Ovary (tissue), 3 donors: Measurements from ENCODE around the gene LCN12.

Experiments
- POLR2A ChIP-seq: fragments of 450-650 bp; IDR thresholded peaks from one replicate; pipeline ENCODE4 v1.6.1; 2017; ENCODE audit warnings: antibody characterized with exemption, mild to moderate bottlenecking, moderate library complexity
- TF ChIP-seq, protein P1 (sequence below), 3 donors: fragments of 450-650 bp in 2 of 3; fragments of 200-600 bp in 1 of 3; IDR thresholded peaks; one replicate each; pipeline versions ENCODE4 v1.5.1 to v1.8.0; 2016 to 2022; ENCODE audit warnings: antibody characterized with exemption in 3 of 3, mild to moderate bottlenecking in 1 of 3
- donor health status: DM: no; HTN: no; CAD: no.

DNA sequence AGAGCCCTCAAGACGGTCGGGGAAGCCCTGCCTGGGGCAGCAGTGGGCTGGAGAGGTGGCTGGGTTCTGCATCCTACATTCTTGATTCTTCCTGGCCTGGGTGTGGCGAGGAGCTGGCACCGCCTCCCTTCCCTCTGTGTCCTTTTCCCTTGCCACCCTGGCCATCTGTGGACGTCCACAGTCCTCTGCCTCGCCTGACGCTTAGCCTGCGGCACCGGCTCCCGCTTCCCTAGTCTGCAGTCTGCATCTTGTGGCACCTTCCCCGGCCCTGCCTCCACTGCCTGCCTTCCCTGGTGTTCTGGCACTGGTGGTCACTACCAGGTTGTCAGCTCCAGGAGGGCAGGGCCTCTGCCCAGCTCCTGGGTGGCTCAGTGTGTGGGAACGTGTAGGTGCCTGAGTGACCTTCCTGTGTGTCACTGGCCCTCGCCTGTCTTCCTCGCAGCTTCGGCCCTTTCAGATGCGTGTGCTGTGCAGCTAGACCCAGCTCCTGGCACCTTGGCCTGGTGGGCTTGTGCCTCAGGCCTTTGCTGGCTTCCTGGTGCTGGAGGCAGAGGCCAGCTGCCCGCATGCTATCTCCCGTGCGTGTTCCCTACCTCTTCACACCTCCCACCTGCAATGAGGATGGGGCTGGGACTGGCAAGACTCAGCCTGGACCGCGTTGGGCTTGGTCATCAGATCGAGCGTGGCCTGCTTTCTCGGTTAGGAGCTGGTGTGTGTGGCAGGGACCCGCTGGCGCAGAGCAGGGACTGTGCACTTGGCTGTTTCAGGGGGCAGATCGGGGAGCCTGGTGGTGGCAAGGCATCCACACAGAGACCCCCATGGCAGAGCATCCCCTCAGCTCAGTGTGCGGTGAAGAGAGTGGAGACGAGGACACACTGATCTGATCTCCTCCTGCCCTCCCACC, 44.8 kb upstream of the LCN12 start:
- TF ChIP-seq POLR2A: no peak
- TF ChIP-seq, protein P1, sequence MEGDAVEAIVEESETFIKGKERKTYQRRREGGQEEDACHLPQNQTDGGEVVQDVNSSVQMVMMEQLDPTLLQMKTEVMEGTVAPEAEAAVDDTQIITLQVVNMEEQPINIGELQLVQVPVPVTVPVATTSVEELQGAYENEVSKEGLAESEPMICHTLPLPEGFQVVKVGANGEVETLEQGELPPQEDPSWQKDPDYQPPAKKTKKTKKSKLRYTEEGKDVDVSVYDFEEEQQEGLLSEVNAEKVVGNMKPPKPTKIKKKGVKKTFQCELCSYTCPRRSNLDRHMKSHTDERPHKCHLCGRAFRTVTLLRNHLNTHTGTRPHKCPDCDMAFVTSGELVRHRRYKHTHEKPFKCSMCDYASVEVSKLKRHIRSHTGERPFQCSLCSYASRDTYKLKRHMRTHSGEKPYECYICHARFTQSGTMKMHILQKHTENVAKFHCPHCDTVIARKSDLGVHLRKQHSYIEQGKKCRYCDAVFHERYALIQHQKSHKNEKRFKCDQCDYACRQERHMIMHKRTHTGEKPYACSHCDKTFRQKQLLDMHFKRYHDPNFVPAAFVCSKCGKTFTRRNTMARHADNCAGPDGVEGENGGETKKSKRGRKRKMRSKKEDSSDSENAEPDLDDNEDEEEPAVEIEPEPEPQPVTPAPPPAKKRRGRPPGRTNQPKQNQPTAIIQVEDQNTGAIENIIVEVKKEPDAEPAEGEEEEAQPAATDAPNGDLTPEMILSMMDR (IDR thresholded peaks at IDR 0.05): no peak
